NT2/D1 (cell line): ENCODE results near the gene FAM187B.

ENCODE experiments used
- YY1 ChIP-seq: IDR thresholded peaks from 2 replicates; pipeline ENCODE4 v1.6.1; 2011; ENCODE audit not compliant: insufficient read length, insufficient read depth
- ZNF274 ChIP-seq: IDR thresholded peaks from 2 replicates; pipeline ENCODE4 v1.6.1; 2011; ENCODE audit warnings: mild to moderate bottlenecking, low read depth, low read length

- TF ChIP-seq ZNF274: no peak
- TF ChIP-seq YY1: no peak
Measured at GRCh38 chr19:35254341-35255297, 26.1 kb upstream of the FAM187B start.
